K562 (cell line): ENCODE measurements around the gene VSIG10. TPM values are rescaled to one million over a fixed set of nuclear protein-coding genes. Genes with fewer than 3 reads are reported as not detected.
A peak's percentile ranks its signal among the peaks of the same experiment; 100 is the strongest.

Source experiments
- CBX2 ChIP-seq: fragments of 200-600 bp; sonication (generic); IDR thresholded peaks from one replicate; pipeline ENCODE4 v1.6.1; 2012; ENCODE audit warnings: mild to moderate bottlenecking, low read length, inconsistent platforms; ENCODE audit not compliant: insufficient read depth, poor library complexity, severe bottlenecking
- CREB1 ChIP-seq, 2 experiments: sonication (generic) in 1 of 2; formaldehyde crosslinking in 1 of 2; IDR thresholded peaks; 2 replicates each; pipeline versions ENCODE4 v1.6.1 to v1.8.0; 2012 to 2022; ENCODE audit warnings: inconsistent platforms in 1 of 2, mild to moderate bottlenecking in 1 of 2, missing genetic modification reagents in 1 of 2, moderate library complexity in 1 of 2
- E2F3 ChIP-seq: fragments of 250-450 bp; sonication (Bioruptor Pico); IDR thresholded peaks from 2 replicates; pipeline ENCODE4 v1.4.0; 2020; ENCODE audit warnings: mild to moderate bottlenecking
- GTF2E2 ChIP-seq: fragments of 200-800 bp; sonication (Bioruptor generic); IDR thresholded peaks from 2 replicates; pipeline ENCODE4 v1.6.1; 2016; ENCODE audit warnings: missing genetic modification characterization, missing compliant biosample characterization
- KHSRP ChIP-seq: fragments of 450-650 bp; IDR thresholded peaks from 2 replicates; pipeline ENCODE4 v1.6.1; 2017
- MTA1 ChIP-seq: fragments of 450-650 bp; IDR thresholded peaks from 2 replicates; pipeline ENCODE4 v1.6.1; 2017; ENCODE audit warnings: borderline replicate concordance
- NFE2 ChIP-seq: IDR thresholded peaks from 2 replicates; pipeline ENCODE4 v1.6.1; 2014; ENCODE audit warnings: antibody characterized with exemption, low read depth
- PKNOX1 ChIP-seq: fragments of 450-650 bp; IDR thresholded peaks from 2 replicates; pipeline ENCODE4 v1.6.1; 2016
- RBM39 ChIP-seq: fragments of 200-400 bp; formaldehyde crosslinking; optimal IDR thresholded peaks from 2 replicates; pipeline ENCODE3; 2018; ENCODE audit warnings: low read depth, low read length
- SNIP1 ChIP-seq: fragments of 450-650 bp; IDR thresholded peaks from 2 replicates; pipeline ENCODE4 v1.7.1; 2017; ENCODE audit warnings: low read depth, mild to moderate bottlenecking
- TEAD2 ChIP-seq: fragments of 450-650 bp; IDR thresholded peaks from 2 replicates; pipeline ENCODE4 v1.6.1; 2016; ENCODE audit warnings: missing genetic modification characterization, control low read depth, missing compliant biosample characterization
- ZNF384 ChIP-seq: IDR thresholded peaks from 2 replicates; pipeline ENCODE4 v1.6.1; 2012; ENCODE audit warnings: low read depth, low read length, improper control_type of control experiment
- polyA plus RNA-seq, 8 experiments: library from polyadenylated mRNA; depleted of rRNA in 4 of 8; stranded (reverse) in 5 of 8; unstranded in 3 of 8; fragments of >200 nt; fragmentation: Nextera tagmentation in 2 of 8; fragmentation: Illumina TruSeq in 1 of 8; extraction: Ambion mirVana in 2 of 8; extraction: Trizol in 1 of 8; gene quantifications; 2 replicates each; pipeline versions ENCODE4 v1.2.1 to v1.2.3, GENCODE V29; 2011 to 2014; ENCODE audit warnings: inconsistent platforms in 1 of 8, missing spikeins in 1 of 8
- total RNA-seq, 7 experiments: library from RNA; depleted of rRNA in 6 of 7; stranded (reverse); fragments of >200 nt in 6 of 7; fragmentation: Illumina TruSeq in 2 of 7; extraction: Trizol in 2 of 7; gene quantifications; 2 replicates each; pipeline versions ENCODE4 v1.2.1 to v1.2.3, GENCODE V29; 2011 to 2021; ENCODE audit warnings: low replicate concordance in 1 of 7
- TF ChIP-seq, protein P1 (sequence below): fragments of 200-600 bp; sonication (generic); IDR thresholded peaks from one replicate; pipeline ENCODE4 v1.6.1; 2012; ENCODE audit warnings: mild to moderate bottlenecking, low read depth, low read length, inconsistent platforms
- TF ChIP-seq, protein P2 (sequence below): sonication (generic); formaldehyde crosslinking; IDR thresholded peaks from 2 replicates; pipeline ENCODE4 v1.8.0; 2022; ENCODE audit warnings: mild to moderate bottlenecking, missing genetic modification reagents

The VSIG10 gene
- total and polyA plus RNA-seq, 9 of the 15 experiments (the other 6 are each of a cell fraction or from before 2014, with no cell fraction given): 4.1 to 8.8 (median 4.7) TPM

DNA sequence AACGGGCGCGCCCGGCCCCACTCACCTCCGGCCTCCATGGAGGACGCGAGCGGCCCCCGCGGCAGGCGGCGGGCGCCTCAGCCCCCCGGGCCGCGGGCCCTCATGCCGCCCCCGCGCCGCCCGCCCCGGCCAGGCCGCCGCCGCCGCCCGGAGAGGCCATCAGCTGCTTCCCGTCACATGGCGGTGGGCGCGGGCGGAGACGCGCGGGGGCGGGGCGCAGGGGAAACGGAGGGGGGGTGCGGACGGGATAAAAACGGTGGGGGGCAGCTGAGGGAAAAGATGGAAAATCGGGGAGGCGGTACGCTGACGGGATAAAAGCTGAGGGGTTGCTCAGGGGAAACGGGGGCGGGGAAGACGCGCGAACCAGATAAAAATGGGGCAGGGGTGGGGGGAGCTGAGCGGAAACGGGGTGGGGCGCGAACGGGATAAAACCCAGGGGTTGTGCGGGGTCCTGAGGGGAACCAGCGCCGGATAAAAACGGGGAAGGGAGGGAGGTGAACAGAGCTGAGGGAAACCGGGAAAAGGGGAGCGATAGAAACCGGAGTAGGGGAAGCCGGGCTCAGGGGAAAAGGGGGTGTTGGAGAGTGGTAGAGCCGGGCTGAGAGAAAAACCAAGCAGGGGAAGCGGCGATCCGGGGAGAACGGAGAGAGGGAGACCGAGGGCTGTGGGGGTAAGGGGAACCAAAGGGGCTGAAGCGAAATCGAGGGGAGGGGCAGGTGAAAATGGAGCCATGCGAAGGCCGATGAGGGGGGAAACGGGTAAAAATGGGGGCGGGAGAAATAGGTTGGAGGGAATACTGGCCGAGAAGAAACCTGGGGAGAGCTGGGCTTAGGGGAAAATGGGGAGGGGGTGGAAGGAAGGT is 42.6 kb downstream of the VSIG10 start, which contains the start of gene WSB2 (continued):
- TF ChIP-seq SNIP1 (no peak), CREB1 (IDR thresholded peaks at IDR 0.05) (no peak), CREB1 (CRISPR knock-in tag; IDR thresholded peaks at IDR 0.05) (no peak), NFE2 (no peak), ZNF384 (no peak), KHSRP (no peak), MTA1 (no peak; the same call in none of the 2 replicates), RBM39 (no peak), E2F3 (CRISPR knock-in tag) (no peak), PKNOX1 (no peak), TEAD2 (tag) (no peak), CBX2 (no peak), GTF2E2 (tag) (0 out of 2 replicates have a peak, but pooled peaks have one; percentile 19)
- TF ChIP-seq, protein P1, sequence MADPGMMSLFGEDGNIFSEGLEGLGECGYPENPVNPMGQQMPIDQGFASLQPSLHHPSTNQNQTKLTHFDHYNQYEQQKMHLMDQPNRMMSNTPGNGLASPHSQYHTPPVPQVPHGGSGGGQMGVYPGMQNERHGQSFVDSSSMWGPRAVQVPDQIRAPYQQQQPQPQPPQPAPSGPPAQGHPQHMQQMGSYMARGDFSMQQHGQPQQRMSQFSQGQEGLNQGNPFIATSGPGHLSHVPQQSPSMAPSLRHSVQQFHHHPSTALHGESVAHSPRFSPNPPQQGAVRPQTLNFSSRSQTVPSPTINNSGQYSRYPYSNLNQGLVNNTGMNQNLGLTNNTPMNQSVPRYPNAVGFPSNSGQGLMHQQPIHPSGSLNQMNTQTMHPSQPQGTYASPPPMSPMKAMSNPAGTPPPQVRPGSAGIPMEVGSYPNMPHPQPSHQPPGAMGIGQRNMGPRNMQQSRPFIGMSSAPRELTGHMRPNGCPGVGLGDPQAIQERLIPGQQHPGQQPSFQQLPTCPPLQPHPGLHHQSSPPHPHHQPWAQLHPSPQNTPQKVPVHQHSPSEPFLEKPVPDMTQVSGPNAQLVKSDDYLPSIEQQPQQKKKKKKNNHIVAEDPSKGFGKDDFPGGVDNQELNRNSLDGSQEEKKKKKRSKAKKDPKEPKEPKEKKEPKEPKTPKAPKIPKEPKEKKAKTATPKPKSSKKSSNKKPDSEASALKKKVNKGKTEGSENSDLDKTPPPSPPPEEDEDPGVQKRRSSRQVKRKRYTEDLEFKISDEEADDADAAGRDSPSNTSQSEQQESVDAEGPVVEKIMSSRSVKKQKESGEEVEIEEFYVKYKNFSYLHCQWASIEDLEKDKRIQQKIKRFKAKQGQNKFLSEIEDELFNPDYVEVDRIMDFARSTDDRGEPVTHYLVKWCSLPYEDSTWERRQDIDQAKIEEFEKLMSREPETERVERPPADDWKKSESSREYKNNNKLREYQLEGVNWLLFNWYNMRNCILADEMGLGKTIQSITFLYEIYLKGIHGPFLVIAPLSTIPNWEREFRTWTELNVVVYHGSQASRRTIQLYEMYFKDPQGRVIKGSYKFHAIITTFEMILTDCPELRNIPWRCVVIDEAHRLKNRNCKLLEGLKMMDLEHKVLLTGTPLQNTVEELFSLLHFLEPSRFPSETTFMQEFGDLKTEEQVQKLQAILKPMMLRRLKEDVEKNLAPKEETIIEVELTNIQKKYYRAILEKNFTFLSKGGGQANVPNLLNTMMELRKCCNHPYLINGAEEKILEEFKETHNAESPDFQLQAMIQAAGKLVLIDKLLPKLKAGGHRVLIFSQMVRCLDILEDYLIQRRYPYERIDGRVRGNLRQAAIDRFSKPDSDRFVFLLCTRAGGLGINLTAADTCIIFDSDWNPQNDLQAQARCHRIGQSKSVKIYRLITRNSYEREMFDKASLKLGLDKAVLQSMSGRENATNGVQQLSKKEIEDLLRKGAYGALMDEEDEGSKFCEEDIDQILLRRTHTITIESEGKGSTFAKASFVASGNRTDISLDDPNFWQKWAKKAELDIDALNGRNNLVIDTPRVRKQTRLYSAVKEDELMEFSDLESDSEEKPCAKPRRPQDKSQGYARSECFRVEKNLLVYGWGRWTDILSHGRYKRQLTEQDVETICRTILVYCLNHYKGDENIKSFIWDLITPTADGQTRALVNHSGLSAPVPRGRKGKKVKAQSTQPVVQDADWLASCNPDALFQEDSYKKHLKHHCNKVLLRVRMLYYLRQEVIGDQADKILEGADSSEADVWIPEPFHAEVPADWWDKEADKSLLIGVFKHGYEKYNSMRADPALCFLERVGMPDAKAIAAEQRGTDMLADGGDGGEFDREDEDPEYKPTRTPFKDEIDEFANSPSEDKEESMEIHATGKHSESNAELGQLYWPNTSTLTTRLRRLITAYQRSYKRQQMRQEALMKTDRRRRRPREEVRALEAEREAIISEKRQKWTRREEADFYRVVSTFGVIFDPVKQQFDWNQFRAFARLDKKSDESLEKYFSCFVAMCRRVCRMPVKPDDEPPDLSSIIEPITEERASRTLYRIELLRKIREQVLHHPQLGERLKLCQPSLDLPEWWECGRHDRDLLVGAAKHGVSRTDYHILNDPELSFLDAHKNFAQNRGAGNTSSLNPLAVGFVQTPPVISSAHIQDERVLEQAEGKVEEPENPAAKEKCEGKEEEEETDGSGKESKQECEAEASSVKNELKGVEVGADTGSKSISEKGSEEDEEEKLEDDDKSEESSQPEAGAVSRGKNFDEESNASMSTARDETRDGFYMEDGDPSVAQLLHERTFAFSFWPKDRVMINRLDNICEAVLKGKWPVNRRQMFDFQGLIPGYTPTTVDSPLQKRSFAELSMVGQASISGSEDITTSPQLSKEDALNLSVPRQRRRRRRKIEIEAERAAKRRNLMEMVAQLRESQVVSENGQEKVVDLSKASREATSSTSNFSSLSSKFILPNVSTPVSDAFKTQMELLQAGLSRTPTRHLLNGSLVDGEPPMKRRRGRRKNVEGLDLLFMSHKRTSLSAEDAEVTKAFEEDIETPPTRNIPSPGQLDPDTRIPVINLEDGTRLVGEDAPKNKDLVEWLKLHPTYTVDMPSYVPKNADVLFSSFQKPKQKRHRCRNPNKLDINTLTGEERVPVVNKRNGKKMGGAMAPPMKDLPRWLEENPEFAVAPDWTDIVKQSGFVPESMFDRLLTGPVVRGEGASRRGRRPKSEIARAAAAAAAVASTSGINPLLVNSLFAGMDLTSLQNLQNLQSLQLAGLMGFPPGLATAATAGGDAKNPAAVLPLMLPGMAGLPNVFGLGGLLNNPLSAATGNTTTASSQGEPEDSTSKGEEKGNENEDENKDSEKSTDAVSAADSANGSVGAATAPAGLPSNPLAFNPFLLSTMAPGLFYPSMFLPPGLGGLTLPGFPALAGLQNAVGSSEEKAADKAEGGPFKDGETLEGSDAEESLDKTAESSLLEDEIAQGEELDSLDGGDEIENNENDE: no peak
- TF ChIP-seq, protein P2, sequence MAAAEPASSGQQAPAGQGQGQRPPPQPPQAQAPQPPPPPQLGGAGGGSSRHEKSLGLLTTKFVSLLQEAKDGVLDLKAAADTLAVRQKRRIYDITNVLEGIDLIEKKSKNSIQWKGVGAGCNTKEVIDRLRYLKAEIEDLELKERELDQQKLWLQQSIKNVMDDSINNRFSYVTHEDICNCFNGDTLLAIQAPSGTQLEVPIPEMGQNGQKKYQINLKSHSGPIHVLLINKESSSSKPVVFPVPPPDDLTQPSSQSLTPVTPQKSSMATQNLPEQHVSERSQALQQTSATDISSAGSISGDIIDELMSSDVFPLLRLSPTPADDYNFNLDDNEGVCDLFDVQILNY (CRISPR knock-in tag): no peak
